ENCODE data around the gene DHRSX.

DNA sequence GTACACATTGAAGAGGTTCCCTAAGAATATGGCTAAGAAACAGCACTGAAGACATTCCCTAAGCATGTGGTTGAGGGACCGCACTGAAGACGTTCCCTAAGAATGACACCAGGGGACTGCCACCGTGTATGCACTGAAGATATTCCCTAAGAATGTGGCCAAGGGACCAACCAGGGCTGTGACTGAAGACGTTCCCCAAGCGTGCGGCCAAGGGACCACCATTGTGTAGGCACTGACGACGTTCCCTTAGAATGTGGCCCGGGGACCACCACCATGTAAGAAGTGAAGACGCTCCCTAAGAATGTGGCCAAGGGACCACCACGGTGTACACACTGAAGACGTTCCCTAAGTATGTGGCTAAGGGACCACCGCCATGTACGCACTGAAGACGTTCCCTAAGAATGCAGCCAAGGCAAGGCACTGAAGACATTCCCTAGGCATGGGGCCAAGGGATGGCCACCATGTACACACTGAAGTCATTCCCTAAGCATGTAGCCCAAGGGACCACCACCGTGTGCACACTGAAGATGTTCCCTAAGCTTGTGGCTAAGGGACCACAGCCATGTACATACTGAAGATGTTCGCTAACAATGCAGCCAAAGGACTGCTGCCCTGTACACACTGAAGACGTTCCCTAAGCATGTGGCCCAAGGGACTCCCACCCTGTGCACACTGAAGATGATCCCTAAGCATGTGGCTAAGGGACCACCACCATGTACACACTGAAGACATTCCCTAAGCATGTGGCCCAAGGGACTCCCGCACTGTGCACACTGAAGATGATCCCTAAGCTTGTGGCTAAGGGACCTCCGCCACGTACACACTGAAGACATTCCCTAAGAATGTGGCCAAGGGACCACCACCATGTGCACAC, 22.0 kb downstream of the DHRSX start:
- TF ChIP-seq, protein P1, sequence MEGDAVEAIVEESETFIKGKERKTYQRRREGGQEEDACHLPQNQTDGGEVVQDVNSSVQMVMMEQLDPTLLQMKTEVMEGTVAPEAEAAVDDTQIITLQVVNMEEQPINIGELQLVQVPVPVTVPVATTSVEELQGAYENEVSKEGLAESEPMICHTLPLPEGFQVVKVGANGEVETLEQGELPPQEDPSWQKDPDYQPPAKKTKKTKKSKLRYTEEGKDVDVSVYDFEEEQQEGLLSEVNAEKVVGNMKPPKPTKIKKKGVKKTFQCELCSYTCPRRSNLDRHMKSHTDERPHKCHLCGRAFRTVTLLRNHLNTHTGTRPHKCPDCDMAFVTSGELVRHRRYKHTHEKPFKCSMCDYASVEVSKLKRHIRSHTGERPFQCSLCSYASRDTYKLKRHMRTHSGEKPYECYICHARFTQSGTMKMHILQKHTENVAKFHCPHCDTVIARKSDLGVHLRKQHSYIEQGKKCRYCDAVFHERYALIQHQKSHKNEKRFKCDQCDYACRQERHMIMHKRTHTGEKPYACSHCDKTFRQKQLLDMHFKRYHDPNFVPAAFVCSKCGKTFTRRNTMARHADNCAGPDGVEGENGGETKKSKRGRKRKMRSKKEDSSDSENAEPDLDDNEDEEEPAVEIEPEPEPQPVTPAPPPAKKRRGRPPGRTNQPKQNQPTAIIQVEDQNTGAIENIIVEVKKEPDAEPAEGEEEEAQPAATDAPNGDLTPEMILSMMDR (IDR thresholded peaks at IDR 0.05), result no peak
- TF ChIP-seq POLR2A (IDR thresholded peaks at IDR 0.05), result no peak
